Measurements from ENCODE around the gene ZNF668.

- TF ChIP-seq CTCF (IDR thresholded peaks at IDR 0.05) = no peak
- no peak for TF ChIP-seq POLR2A (IDR thresholded peaks at IDR 0.05)
Measured at GRCh38 chr16:31087481-31087880, 13.4 kb upstream of the ZNF668 start.
